ENCODE results near the gene PRPF4. TPM values are rescaled to one million over a fixed set of nuclear protein-coding genes. Genes with fewer than 3 reads are reported as not detected.

PRPF4 gene
- total and polyA plus RNA-seq, 11 donors = 5.1 to 24.6 (median 13.8) TPM

DNA sequence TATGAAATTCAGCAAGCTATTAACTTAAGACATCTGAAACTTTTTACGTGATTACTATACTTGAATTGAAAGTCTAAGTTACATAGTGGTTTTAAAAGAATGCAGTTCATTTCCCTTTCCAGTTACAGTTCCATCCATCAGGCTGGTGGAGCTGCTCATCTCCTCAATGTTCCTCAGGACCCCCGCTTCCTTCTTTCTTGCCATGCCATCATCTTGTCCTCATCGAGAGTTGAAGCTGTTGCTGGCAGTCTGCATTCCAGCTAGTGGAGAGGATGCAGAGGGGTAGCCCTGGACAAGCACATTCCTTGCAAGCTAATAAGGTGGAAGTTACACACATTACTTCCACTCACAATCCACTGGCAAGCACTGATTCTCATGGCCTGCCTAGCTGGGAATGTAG is 36.5 kb downstream of the PRPF4 start:
- H3K36me3 ChIP-seq = peaks cover 0 to 9% (median under 1%) of the 10 kb centered on the region in 9 donors
- no peaks in the 10 kb centered on the region for H3K9me3 ChIP-seq
- TF ChIP-seq, protein P1, sequence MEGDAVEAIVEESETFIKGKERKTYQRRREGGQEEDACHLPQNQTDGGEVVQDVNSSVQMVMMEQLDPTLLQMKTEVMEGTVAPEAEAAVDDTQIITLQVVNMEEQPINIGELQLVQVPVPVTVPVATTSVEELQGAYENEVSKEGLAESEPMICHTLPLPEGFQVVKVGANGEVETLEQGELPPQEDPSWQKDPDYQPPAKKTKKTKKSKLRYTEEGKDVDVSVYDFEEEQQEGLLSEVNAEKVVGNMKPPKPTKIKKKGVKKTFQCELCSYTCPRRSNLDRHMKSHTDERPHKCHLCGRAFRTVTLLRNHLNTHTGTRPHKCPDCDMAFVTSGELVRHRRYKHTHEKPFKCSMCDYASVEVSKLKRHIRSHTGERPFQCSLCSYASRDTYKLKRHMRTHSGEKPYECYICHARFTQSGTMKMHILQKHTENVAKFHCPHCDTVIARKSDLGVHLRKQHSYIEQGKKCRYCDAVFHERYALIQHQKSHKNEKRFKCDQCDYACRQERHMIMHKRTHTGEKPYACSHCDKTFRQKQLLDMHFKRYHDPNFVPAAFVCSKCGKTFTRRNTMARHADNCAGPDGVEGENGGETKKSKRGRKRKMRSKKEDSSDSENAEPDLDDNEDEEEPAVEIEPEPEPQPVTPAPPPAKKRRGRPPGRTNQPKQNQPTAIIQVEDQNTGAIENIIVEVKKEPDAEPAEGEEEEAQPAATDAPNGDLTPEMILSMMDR (IDR thresholded peaks at IDR 0.05) = no peak
- TF ChIP-seq POLR2A (IDR thresholded peaks at IDR 0.05) = no peak
- ATAC-seq (no peak), DNase-seq (no peak)
- no peaks in the 10 kb centered on the region for H3K27me3 ChIP-seq
- no peak overlapping the region for H3K4me3 ChIP-seq
- no peak overlapping the region for H3K27ac ChIP-seq
- WGBS, 4 donors = 84 to 91% (median 88%) methylated on average over 3 of the region's 3 CpGs
- H3K4me1 ChIP-seq = peaks cover 0 to 22% (median 9%) of the 10 kb centered on the region in 12 donors
- intact Hi-C loops (cut with DNase I) = loop anchor here in 4 of 10 donors (2.0 to 10.0 kb wide), 6 partner anchors 87 to 353 kb away; partner anchors contain the start of gene ALAD (in 1 of the 4)

DNA sequence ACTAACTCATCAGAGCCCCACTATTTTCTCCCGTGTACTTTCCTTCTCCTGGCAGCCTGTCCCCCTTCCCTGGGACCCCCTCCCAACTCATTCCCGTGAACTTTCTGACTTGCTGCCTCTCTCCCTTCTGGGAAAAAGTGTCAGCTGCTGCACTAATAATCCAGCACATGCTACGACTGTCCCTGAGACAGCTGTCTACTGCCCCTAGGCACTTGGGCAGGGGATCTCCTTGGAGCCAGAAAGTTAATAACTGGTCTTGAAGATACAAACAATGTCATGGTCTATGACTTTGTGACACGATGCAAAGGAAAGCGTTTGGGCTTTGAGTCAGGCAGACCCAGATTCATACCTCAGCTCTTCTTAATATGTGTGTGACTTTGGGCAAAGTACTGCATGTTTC is 37.8 kb downstream of the PRPF4 start:
- ATAC-seq = no peak
- Histone ChIP-seq H3K27me3 (no peaks in the 10 kb centered on the region), H3K9me3 (no peaks in the 10 kb centered on the region), H3K27ac (no peak overlapping the region), H3K4me3 (no peak overlapping the region), H3K4me1 (peaks cover 0 to 22% (median 9%) of the 10 kb centered on the region in 12 donors), H3K36me3 (peaks cover 0 to 19% (median 3%) of the 10 kb centered on the region in 9 donors)
- intact Hi-C loops (cut with DNase I) = loop anchor here in 4 of 10 donors (5.0 to 10.0 kb wide), 5 partner anchors 89 to 352 kb away; partner anchors contain the start of gene ALAD (in 1 of the 4)
- DNase-seq = no peak
- TF ChIP-seq POLR2A (IDR thresholded peaks at IDR 0.05) = no peak
- TF ChIP-seq, protein P1 (IDR thresholded peaks at IDR 0.05) = no peak
- 75 to 83% (median 80%) methylated on average over 5 of the region's 5 CpGs for WGBS, 4 donors

DNA sequence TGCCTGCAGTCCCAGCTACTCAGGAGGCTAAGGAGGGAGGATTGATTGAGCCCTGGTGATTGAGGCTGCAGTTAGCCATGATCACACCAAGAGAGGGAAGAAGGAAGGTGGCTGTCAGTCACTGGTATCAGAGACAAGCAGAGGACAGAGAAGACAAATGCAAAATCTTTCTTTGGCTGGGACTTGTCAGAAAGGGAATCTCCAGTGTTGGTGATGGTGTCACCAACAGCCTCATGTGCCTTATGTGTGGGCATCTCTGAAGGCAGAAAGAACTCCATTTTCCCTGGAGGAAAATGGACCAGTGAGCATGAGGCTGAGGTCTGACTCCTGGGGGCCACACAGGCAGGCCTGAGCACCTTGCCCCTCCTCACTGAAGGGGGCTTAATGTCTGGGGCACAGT is 39.8 kb downstream of the PRPF4 start:
- ATAC-seq = no peak
- intact Hi-C loops (cut with DNase I) = loop anchor here in 2 of 10 donors (10.0 kb wide), 2 partner anchors 340 to 350 kb away; no protein-coding TSS in a partner anchor

DNA sequence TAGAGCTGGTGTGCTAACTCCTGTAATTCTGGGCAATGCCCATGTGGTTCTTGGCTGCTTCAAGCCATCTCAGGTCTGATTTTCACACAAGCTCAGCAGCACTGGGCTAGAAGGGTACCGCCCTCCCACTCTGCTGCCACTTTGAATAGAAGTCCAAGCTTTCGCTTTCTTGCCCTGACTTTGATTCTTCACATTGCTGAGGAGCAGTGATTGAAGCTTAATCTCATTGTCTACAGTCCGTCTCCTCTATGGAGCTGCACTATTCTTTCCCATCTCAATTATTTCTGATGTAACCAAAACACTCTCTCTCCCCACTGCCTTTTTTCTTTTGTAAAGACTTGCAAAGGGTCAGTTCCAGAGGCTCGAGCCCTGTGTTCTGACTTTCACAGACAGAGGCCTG is 40.6 kb downstream of the PRPF4 start:
- ATAC-seq (no peak), DNase-seq (no peak)
- no peak overlapping the region for H3K4me3 ChIP-seq
- H3K9me3 ChIP-seq = no peaks in the 10 kb centered on the region
- 94 to 99% (median 95%) methylated on average over 4 of the region's 4 CpGs for WGBS, 4 donors
- H3K27ac ChIP-seq = no peak overlapping the region
- TF ChIP-seq, protein P1 (IDR thresholded peaks at IDR 0.05) = no peak
- TF ChIP-seq POLR2A (IDR thresholded peaks at IDR 0.05) = no peak
- intact Hi-C loops (cut with DNase I) = loop anchor here in 2 of 10 donors (10.0 kb wide), 2 partner anchors 339 to 349 kb away; no protein-coding TSS in a partner anchor
- no peaks in the 10 kb centered on the region for H3K27me3 ChIP-seq
- H3K36me3 ChIP-seq = peaks cover 0 to 45% (median 20%) of the 10 kb centered on the region in 9 donors
- peaks cover 0 to 6% (median 2%) of the 10 kb centered on the region in 12 donors for H3K4me1 ChIP-seq

More for the DNA sequence above, 39.8 kb downstream of the PRPF4 start:
- Histone ChIP-seq H3K27ac (no peak overlapping the region), H3K27me3 (no peaks in the 10 kb centered on the region), H3K4me3 (no peak overlapping the region), H3K36me3 (peaks cover 0 to 37% (median 16%) of the 10 kb centered on the region in 9 donors), H3K9me3 (no peaks in the 10 kb centered on the region), H3K4me1 (peaks cover 0 to 14% (median 6%) of the 10 kb centered on the region in 12 donors)
- DNase-seq = no peak
- TF ChIP-seq, protein P1 (IDR thresholded peaks at IDR 0.05) = no peak
- no peak for TF ChIP-seq POLR2A (IDR thresholded peaks at IDR 0.05)
